MCF 10A (cell line): ENCODE data around the gene KNCN. TPM values are rescaled to one million over a fixed set of nuclear protein-coding genes. Genes with fewer than 3 reads are reported as not detected.

Source experiments
- BruUV-seq: library from RNA; stranded (reverse); fragments of 400-500 nt; replicated peaks from 2 replicates; lab custom pipeline; 2021; lab: Mats Ljungman, UMichigan
- CTCF ChIA-PET: fragments of 300-600 bp; sonication (Branson Sonifier 250); formaldehyde crosslinking; extraction: SDS; loops from one replicate; lab custom pipeline; 2021; ENCODE audit warnings: antibody characterized with exemption, inconsistent platforms; lab: Yijun Ruan, JAX
- POLR2A ChIA-PET: fragments of 300-600, 350-650 bp; sonication (Branson Sonifier 250); formaldehyde crosslinking; extraction: SDS; loops from one replicate; lab custom pipeline; 2020; ENCODE audit warnings: antibody characterized with exemption, inconsistent platforms; lab: Yijun Ruan, JAX
- DNase-seq: peaks from one replicate; pipeline ENCODE4 v3.0.0-alpha.2; 2018; ENCODE audit not compliant: unreplicated experiment
- H3K27ac Mint-ChIP-seq: one replicate; pipeline ENCODE4 v1.8.0; 2022; ENCODE audit warnings: mild to moderate bottlenecking, low read depth, mixed read lengths; ENCODE audit not compliant: unreplicated experiment
- H3K27me3 Mint-ChIP-seq: one replicate; pipeline ENCODE4 v1.8.0; 2022; ENCODE audit warnings: mixed read lengths; ENCODE audit not compliant: insufficient read depth, unreplicated experiment
- H3K36me3 Mint-ChIP-seq: one replicate; pipeline ENCODE4 v1.8.0; 2022; ENCODE audit warnings: mild to moderate bottlenecking, moderate library complexity, mixed read lengths; ENCODE audit not compliant: insufficient read depth, unreplicated experiment
- H3K4me1 Mint-ChIP-seq: one replicate; pipeline ENCODE4 v1.8.0; 2022; ENCODE audit warnings: mixed read lengths; ENCODE audit not compliant: insufficient read depth, unreplicated experiment
- H3K4me3 Mint-ChIP-seq: one replicate; pipeline ENCODE4 v1.8.0; 2022; ENCODE audit warnings: mild to moderate bottlenecking, moderate library complexity, mixed read lengths; ENCODE audit not compliant: unreplicated experiment
- H3K9me3 Mint-ChIP-seq: one replicate; pipeline ENCODE4 v1.8.0; 2022; ENCODE audit warnings: mixed read lengths; ENCODE audit not compliant: unreplicated experiment
- CTCF ChIP-seq: fragments of 200-600 bp; IDR thresholded peaks from one replicate; pipeline ENCODE4 v1.8.0; 2022; ENCODE audit warnings: antibody characterized with exemption, mild to moderate bottlenecking; ENCODE audit not compliant: unreplicated experiment
- intact Hi-C: fragments of 100-400 bp; cut with micrococcal nuclease; formaldehyde crosslinking; loops from 2 replicates; pipeline ENCODE4 v1.14.1; 2022
- total RNA-seq: library from RNA; stranded (reverse); gene quantifications from 2 replicates; pipeline ENCODE4 v1.2.3, GENCODE V29; 2022

Gene KNCN
- total RNA-seq, 1 experiment from 2014 or later = not detected

- Mint-ChIP-seq H3K4me1 (no peaks in the 10 kb centered on the region), H3K27ac (no peak overlapping the region), H3K27me3 (peaks cover 5% of the 10 kb centered on the region), H3K9me3 (no peaks in the 10 kb centered on the region), H3K4me3 (no peak overlapping the region), H3K36me3 (peaks cover 3% of the 10 kb centered on the region)
- no peak for DNase-seq
- TF ChIP-seq CTCF = no peak
- ChIA-PET CTCF (interaction anchor here (0.7 kb wide), 1 partner anchor 377 kb away, joined by 3 read pairs; no protein-coding TSS in a partner anchor), POLR2A (no interaction called here)
- BruUV-seq = TSS peak; percentile 58
- intact Hi-C loops = loop anchor here (2.0 kb wide), 1 partner anchor 161 kb away; the partner anchor contains the start of gene EFCAB14
Measured at GRCh38 chr1:46557403-46557802, 6.0 kb upstream of the KNCN start.

- no peak for TF ChIP-seq CTCF
- no TSS peak for BruUV-seq
- H3K27me3 Mint-ChIP-seq = peaks cover 11% of the 10 kb centered on the region
- no peaks in the 10 kb centered on the region for H3K9me3 Mint-ChIP-seq
- CTCF ChIA-PET = interaction anchor here (0.6 kb wide), 1 partner anchor 96 kb away, joined by 3 read pairs; no protein-coding TSS in a partner anchor
- intact Hi-C loops = loop anchor here (2.0 kb wide), 1 partner anchor 162 kb away; the partner anchor contains the start of gene EFCAB14
- peak; percentile 38 for DNase-seq
- POLR2A ChIA-PET = no interaction called here
- H3K4me1 Mint-ChIP-seq = no peaks in the 10 kb centered on the region
- no peak overlapping the region for H3K4me3 Mint-ChIP-seq
- H3K27ac Mint-ChIP-seq = no peak overlapping the region
- H3K36me3 Mint-ChIP-seq = no peaks in the 10 kb centered on the region
Measured at GRCh38 chr1:46556822-46557221, 5.4 kb upstream of the KNCN start.

GRCh38 chr1:46555826-46556619 lies 4.6 kb upstream of the KNCN start:
- CTCF ChIA-PET = interaction anchor here (0.6 to 1.0 kb wide), 5 partner anchors 9 to 97 kb away, joined by 3 to 4 read pairs (median 3); no protein-coding TSS in a partner anchor
- H3K36me3 Mint-ChIP-seq = no peaks in the 10 kb centered on the region
- H3K4me3 Mint-ChIP-seq = no peak overlapping the region
- BruUV-seq = no TSS peak
- DNase-seq = no peak
- no peaks in the 10 kb centered on the region for H3K9me3 Mint-ChIP-seq
- H3K27ac Mint-ChIP-seq = no peak overlapping the region
- peaks cover 14% of the 10 kb centered on the region for H3K27me3 Mint-ChIP-seq
- intact Hi-C loops = loop anchor here (2.0 kb wide), 1 partner anchor 163 kb away; the partner anchor contains the start of gene EFCAB14
- POLR2A ChIA-PET = no interaction called here
- no peaks in the 10 kb centered on the region for H3K4me1 Mint-ChIP-seq
- no peak for TF ChIP-seq CTCF

DNA sequence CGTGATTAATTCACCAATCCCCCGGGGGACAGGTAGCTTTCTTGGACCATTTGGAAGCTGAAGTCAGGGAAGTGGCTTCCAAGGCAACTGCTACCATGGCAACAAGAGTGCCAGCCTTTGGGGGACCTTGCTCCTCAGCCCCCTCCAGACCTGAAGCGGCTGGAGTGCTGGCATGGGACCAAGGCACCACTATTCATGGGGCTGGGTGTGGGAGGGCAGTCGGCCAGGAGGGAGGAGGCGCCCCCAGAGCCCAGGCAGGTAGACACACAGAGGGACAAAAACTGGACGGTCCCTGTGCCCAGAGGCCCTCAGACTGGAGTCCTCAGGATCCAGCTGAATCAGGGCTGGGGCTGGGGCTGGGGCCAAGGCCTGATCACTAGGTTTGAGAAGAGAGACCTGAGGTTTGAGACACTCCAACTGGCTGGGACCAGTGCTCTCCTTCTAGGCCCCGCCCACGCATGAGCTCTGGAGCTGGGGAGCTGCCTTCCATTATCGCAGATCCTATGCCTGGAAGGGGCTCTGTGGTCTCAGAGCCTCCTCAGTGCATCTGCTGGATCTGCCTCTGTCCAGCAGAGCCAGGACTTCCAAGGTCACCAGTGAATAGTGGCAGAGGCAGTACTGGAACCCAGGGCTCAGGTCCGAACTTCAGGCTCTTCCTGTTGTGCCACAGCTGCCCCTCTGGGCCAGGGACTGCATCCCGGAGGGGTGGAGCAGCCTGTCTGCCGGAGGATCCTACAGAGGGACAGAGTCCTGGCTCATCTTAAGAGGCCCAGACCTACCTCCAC lies 3.3 kb upstream of the KNCN start:
- Mint-ChIP-seq H3K4me3 (no peak overlapping the region), H3K9me3 (no peaks in the 10 kb centered on the region), H3K36me3 (no peaks in the 10 kb centered on the region), H3K27ac (no peak overlapping the region), H3K4me1 (no peaks in the 10 kb centered on the region), H3K27me3 (peaks cover 14% of the 10 kb centered on the region)
- intact Hi-C loops = no loop called here
- no peak for DNase-seq
- no peak for TF ChIP-seq CTCF
- BruUV-seq = no TSS peak
- CTCF ChIA-PET = interaction anchor here (0.7 kb wide), 1 partner anchor 25 kb away, joined by 3 read pairs; no protein-coding TSS in a partner anchor
- POLR2A ChIA-PET = no interaction called here
